GM19023 (cell line): ENCODE results near the gene ALB.

Source experiments
- ATAC-seq: cut with Tn5 transposase; IDR thresholded peaks from one replicate; pipeline ENCODE4 v1.9.1; 2021; ENCODE audit warnings: mild to moderate bottlenecking, moderate library complexity; ENCODE audit not compliant: unreplicated experiment

The ALB gene

DNA sequence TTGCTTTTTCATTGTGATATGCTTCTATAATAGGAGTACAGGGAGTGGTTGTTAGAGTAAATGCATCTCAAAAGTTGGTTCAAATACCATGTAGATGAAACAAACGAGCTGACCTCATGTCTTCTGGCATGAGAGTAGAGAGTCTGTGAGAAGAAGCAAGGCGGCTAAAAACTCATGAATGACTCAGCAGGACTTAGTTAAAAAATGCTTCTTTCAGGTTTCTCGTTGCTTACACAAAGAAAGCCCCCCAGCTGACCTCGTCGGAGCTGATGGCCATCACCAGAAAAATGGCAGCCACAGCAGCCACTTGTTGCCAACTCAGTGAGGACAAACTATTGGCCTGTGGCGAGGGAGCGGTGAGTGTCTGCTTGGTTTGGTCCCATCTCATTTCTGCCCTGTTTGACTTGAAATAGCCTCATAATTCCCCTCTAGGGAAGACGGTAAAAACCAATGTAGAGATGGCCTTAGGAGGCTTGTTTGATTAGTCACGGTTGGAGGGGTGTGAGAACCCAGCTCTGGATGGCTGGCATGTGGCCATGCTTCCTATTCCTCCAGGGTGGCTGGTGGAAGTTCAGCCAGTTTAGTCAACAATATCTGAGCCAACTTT lies 46.4 kb downstream of the ALB start:
- no peak for ATAC-seq

- no peak for ATAC-seq
Observed at GRCh38 chr4:73451404-73451803, 47.3 kb downstream of the ALB start.

DNA sequence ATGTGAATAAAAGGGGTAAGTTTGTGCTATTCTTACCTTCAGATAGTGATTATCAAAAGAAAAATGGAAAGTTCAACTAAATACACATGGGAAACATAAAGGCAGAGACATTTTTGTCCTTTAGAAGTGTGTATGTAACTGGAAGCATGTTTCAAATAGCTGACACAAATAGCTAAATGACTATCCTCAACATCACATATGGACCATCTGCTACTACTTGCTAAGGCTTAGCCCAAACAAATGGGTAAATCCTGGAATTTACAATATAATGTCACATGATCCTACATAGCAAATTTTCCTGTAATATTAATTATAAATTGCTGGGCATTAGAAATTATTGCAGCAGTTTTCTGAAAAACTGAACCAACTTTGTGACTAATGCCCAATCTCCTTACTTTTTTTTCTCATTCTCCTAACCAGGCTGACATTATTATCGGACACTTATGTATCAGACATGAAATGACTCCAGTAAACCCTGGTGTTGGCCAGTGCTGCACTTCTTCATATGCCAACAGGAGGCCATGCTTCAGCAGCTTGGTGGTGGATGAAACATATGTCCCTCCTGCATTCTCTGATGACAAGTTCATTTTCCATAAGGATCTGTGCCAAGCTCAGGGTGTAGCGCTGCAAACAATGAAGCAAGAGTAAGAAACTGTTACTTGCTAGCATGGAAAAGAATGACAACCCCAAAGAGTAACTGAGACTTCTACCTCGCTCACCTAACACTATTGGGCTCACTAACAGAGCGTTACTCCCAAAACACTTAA lies 48.1 kb downstream of the ALB start:
- no peak for ATAC-seq

- no peak for ATAC-seq
Observed at GRCh38 chr4:73452953-73453700, 49.0 kb downstream of the ALB start.

DNA sequence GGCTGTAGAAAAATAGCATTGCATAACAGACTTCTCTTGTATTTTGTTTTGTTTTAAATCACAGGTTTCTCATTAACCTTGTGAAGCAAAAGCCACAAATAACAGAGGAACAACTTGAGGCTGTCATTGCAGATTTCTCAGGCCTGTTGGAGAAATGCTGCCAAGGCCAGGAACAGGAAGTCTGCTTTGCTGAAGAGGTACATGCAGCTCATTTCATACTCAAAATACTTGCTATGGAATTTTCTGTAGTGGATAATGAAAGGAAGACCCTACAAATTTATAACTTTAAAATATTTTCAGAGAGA lies 49.6 kb downstream of the ALB start:
- ATAC-seq: no peak

DNA sequence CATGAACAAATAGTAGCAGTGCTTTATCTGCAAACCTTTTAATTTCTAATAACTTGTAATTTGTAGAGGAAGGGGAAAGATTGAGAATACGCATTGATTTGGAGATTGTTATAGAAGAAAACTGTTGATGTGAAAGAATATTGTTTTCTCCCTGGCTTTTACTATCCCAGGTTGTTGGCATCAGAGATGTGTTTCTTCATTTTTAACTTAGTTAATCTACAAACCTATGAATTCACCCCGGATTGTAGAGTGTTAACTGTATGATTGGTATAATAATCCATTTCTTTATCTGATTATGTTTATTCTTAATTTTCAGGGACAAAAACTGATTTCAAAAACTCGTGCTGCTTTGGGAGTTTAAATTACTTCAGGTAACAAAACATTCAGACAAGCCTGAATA lies 50.8 kb downstream of the ALB start:
- ATAC-seq: no peak

GRCh38 chr4:73456177-73457022 lies 52.3 kb downstream of the ALB start:
- ATAC-seq: no peak

DNA sequence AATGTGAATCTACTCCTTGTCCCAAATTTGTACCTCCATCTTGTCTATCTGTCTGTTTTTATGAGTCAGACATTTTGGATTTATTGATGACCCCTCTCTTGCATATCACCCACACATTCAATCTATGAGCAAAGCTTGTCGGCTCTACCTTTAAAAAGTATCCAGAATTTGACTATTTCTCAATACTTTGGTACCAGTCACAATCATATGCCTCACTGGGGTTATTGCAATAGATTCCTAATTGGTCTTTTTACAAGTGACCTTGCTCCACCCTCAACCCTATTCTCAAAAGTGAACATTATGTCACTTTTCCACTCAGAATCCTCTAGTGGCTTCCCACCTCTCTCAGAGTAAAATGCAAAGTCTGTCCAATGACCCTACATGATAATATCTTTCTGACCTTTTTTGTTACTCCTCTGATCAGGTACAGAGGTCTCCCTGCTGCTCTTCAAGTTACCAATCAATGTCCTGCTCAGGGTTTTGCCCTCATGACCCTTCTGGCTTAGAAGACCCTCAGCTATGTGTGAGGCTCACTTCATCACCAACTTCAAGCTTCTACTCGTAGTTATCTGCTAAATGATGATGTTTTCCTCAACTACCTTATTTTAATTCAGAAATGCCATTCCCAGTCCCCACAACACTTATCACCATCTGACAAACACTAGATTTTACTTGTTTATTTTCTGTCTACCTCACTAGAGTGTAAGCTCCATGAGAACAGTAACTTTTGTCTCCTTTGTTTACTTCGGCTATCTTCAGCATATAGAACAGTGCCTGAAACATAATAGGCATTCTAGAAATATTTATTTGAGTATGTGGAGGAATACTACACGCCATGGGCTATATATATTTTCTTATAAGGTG lies 54.3 kb downstream of the ALB start:
- no peak for ATAC-seq

DNA sequence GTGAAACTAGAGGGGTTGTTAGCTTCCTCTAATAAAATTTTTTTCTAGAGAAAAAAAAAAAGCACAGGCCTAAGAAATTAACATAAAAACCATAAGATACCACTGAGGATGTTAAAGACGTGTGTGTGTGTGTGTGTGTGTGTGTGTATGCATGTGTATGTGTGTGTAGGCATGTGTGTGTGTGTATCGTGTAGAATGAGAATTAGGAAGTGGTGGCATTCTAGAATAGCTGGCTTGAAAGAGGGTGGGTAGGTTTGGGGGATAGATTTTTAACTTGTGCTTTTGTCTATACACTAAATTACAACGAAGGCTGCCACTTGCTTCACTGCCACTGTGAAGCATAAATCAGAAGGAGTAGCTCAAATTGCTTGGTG lies 54.9 kb downstream of the ALB start:
- no peak for ATAC-seq

DNA sequence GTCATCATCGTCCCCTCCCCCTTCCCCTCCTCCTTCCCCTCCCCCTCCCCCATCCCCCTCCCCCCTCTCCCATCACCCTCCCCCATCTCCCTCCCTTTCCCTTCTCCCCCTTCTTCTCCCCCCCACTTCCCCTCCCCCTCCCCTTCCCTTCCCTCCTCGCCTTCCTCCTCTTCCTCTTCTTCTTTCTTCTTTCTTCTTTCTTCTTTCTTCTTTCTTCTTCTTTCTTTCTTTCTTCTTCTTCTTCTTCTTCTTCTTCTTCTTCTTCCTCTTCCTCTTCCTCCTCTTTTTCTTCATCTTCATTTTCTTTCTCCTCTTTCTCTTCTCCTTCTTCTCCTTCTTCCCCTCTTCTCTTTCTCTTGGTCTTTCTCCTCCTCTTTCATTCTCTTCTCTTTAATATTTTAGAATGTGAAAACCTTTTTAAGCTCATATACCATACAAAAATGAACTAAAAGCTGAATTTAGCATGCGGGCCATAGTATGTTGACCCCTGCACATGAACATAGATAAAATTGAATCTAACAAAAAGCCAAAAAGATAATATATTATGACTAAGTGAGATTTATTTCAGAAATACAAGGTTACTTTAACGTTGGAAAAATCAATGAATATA lies 56.9 kb downstream of the ALB start:
- ATAC-seq: no peak

DNA sequence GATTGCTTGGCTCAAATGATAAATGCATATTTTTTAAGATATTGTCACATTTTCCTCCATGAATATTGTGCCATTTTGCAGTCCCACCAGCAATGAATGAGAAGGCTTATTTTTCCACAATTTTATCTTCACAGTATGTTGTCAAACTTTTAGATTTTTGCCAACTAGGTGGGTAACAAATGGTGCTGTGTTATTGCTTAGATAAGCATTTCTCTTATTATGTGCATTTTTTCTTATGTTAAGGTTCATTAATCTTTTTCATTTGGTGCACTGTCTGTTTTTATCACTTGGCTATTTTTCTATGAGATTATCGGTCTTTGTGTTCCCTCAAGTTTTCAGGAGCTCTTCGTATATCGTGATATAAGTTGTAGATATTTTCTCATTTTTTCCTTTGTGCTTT lies 64.1 kb downstream of the ALB start:
- ATAC-seq: no peak

DNA sequence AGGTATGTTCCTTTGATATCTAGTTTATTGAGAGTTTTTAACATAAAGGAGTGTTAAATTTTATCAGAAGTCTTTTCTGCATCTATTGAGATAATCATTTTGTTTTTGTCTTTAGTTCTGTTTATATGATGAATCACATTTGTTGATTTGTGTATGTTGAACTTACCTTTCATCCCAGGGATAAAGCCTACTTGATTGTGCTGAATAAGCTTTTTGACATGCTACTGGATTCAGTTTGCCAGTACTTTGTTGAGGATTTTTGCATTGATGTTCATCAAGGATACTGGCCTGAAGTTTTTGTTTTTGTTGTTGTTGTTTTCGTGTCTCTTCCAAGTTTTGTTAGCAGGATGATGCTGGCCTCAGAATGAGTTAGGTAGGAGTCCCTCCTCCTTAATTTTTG lies 66.6 kb downstream of the ALB start:
- no peak for ATAC-seq
